Stimulated activated naive CD8-positive, alpha-beta T cell treated with anti-CD3 and anti-CD28 coated beads, Interleukin-15, Interleukin-2, amounts not matched to agents 100 ng/mL and 50 ng/mL, for 24 hours (primary cell): Measurements from ENCODE around the gene MTMR10.

ENCODE experiments used
- H3K27ac Mint-ChIP-seq: one replicate; pipeline ENCODE4 v1.8.0; 2021; ENCODE audit warnings: mild to moderate bottlenecking, mixed read lengths
- H3K27me3 Mint-ChIP-seq: one replicate; pipeline ENCODE4 v1.8.0; 2021; ENCODE audit warnings: mixed read lengths
- H3K36me3 Mint-ChIP-seq: one replicate; pipeline ENCODE4 v1.8.0; 2021; ENCODE audit warnings: low read depth, mixed read lengths
- H3K4me1 Mint-ChIP-seq: one replicate; pipeline ENCODE4 v1.8.0; 2021; ENCODE audit warnings: low read depth, mixed read lengths
- H3K4me3 Mint-ChIP-seq: one replicate; pipeline ENCODE4 v1.8.0; 2021; ENCODE audit warnings: mild to moderate bottlenecking, mixed read lengths
- H3K9me3 Mint-ChIP-seq: one replicate; pipeline ENCODE4 v1.8.0; 2021; ENCODE audit warnings: mixed read lengths

The MTMR10 gene

DNA sequence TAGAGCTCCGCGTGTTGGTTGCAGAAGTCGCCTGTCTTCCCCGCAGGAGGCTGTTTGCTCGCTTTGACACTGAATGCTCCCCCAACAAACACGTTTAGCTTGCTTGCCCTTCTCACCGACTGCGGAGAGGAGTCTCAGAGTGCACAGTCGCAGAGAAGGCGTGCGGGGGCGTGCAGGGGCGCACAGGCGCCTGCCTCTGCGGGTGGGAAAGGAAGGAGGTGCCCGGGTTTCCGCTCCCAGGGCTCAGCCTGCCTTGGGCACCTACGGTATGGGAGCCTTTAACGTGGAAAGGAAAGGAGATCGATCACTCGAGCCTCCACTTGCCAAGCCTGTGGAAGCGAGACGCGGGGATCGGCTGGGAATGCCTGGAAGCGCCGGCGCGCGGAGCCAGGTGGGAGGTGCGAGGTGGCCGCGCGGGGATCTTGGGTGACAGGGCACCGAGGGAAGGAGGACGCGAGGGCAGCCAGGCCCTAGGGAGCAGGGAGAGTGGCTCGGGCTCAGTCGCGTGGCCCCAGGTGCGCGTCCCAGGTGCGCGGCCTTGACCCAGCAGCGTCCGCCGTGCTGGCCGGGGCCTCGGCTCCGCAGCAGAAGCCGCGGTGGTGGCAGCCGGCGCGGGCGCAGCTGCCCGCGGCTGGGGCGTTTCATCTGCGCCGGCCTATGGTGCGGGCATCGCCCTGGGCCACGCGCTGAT is 87.8 kb downstream of the MTMR10 start, which contains the start of gene FAN1:
Gene FAN1, plus strand, starts transcription at position 419 of the 691 bp plus-strand sequence. CDS start 749 bp downstream, outside the sequence.
- Mint-ChIP-seq H3K27me3 (no peaks in the 10 kb centered on the region), H3K27ac (peak within 1 kb of the TSS; percentile 91), H3K9me3 (no peaks in the 10 kb centered on the region), H3K4me1 (peaks cover 34% of the 10 kb centered on the region), H3K4me3 (peak within 1 kb of the TSS; percentile 93), H3K36me3 (peaks cover 35% of the 10 kb centered on the region)

GRCh38 chr15:30901889-30902288 is 89.5 kb downstream of the MTMR10 start:
- Mint-ChIP-seq H3K9me3 (no peaks in the 10 kb centered on the region), H3K27ac (no peak overlapping the region), H3K36me3 (peaks cover 26% of the 10 kb centered on the region), H3K4me1 (peaks cover 31% of the 10 kb centered on the region), H3K27me3 (no peaks in the 10 kb centered on the region), H3K4me3 (no peak overlapping the region)

DNA sequence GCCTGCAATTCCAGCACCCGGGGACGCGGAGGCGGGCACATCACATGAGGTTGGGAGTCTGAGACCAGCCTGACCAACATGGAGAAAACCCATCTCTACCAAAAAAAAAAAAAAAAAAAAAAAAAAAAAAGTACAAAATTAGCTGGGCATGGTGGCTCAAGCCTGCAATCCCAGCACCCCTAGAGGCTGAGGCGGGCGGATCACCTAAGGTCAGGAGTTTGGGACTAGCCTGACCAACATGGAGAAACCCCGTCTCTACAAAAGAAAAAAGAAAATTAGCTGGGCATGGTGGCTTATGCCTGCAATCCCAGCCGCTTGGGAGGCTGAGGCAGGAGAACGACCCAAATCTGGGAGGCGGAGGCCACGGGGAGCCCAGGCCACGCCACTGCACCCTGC is 95.2 kb downstream of the MTMR10 start:
- H3K4me1 Mint-ChIP-seq, result peaks cover 3% of the 10 kb centered on the region
- H3K27me3 Mint-ChIP-seq, result no peaks in the 10 kb centered on the region
- H3K4me3 Mint-ChIP-seq, result no peak overlapping the region

DNA sequence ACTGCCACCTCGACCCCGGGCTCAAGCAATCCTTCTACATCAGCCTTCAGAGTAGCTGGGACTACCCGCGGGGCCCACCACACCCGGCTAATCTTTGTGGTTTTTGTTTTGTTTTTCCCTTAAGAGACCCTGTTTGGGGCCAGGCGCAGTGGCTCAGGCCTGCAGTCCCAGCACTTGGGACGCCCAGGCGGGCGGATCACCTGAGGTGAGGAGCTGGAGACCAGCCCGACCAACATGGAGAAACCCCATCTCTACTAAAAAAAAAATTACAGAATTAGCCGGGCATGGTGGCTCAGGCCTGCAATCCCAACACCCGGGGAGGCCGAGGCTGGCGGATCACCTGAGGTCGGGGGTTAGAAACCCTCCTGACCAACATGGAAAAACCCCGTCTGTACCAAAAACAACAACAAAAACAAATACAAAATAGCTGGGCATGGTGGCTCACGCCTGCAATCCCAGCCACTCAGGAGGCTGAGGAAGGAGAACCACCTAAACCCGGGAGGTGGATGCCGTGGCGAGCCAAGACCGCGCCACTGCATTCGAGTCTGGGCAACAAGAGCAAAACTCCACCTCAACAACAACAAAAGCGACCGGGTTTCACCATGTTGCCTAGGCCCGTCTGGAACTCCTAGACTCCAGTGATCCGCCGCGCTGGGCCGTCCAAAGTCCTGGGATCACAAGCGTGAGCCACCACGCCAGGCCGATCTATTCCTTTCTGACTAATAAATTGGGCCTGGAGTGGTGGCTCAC is 95.8 kb downstream of the MTMR10 start:
- H3K27ac Mint-ChIP-seq, result no peak overlapping the region
- peaks cover 3% of the 10 kb centered on the region for H3K4me1 Mint-ChIP-seq
- no peaks in the 10 kb centered on the region for H3K27me3 Mint-ChIP-seq
- no peaks in the 10 kb centered on the region for H3K9me3 Mint-ChIP-seq
- no peak overlapping the region for H3K4me3 Mint-ChIP-seq
- no peaks in the 10 kb centered on the region for H3K36me3 Mint-ChIP-seq

More for the DNA sequence above, 95.2 kb downstream of the MTMR10 start:
- H3K36me3 Mint-ChIP-seq, result no peaks in the 10 kb centered on the region
- no peak overlapping the region for H3K27ac Mint-ChIP-seq
- H3K9me3 Mint-ChIP-seq, result no peaks in the 10 kb centered on the region

DNA sequence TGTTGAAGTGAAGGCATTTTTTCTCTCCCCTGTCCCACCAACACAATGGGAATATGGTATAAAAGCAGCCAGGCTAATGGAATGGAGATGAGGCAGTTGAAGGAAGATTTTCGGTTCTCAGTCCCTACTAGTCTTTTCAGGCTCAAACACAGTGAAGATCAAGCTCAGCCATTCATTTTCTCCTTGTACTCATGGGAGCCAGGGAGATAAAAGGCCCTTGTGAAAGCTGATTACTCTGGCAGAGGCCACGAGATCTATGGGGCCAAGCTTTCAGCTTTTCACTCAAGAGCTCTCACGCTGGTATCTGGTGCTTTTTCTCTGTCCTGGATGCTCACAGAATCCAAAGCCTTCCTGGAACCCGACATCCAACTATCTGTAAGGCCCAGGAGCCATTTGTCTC is 102.2 kb downstream of the MTMR10 start:
- Mint-ChIP-seq H3K27me3 (no peaks in the 10 kb centered on the region), H3K36me3 (no peaks in the 10 kb centered on the region), H3K27ac (no peak overlapping the region), H3K4me1 (peaks cover under 1% of the 10 kb centered on the region), H3K4me3 (no peak overlapping the region), H3K9me3 (no peaks in the 10 kb centered on the region)
